ENCODE data around the gene OR2G3.

DNA sequence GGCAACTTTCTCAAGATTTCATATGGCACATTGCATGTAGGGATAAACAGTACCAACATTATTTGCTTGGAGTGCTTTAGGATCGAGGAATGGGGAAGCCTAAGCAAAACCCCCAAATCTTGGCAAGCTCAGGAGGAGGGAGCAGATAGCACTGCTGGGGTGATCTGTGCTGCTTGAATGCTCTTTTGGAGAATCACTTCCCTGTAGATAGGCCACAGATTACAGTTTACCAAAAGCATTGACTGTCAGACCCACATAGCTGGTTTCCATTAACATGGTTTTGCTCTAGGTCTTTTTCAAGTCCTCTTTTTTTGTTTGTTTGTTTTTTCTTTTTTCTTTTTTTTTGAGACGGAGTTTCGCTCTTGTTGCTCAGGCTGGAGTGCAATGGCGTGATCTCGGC is 37.4 kb downstream of the OR2G3 start:
- no peak for TF ChIP-seq ZNF331 (CRISPR knock-in tag; IDR thresholded peaks at IDR 0.05; ENCODE audit: low read depth)
- TF ChIP-seq, protein P1, sequence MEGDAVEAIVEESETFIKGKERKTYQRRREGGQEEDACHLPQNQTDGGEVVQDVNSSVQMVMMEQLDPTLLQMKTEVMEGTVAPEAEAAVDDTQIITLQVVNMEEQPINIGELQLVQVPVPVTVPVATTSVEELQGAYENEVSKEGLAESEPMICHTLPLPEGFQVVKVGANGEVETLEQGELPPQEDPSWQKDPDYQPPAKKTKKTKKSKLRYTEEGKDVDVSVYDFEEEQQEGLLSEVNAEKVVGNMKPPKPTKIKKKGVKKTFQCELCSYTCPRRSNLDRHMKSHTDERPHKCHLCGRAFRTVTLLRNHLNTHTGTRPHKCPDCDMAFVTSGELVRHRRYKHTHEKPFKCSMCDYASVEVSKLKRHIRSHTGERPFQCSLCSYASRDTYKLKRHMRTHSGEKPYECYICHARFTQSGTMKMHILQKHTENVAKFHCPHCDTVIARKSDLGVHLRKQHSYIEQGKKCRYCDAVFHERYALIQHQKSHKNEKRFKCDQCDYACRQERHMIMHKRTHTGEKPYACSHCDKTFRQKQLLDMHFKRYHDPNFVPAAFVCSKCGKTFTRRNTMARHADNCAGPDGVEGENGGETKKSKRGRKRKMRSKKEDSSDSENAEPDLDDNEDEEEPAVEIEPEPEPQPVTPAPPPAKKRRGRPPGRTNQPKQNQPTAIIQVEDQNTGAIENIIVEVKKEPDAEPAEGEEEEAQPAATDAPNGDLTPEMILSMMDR (conservative IDR thresholded peaks at IDR 0.05; ENCODE audit: low read depth in 2 of 2), result no peak

All from GM23338 (cell line).